Endometrial microvascular endothelial cells (primary cell): ENCODE data around the gene CAMSAP2. TPM values are rescaled to one million over a fixed set of nuclear protein-coding genes. Genes with fewer than 3 reads are reported as not detected.
"Not testable (repeated sequence)": the region's sequence is repeated elsewhere in the genome, so short reads cannot be mapped to it uniquely, and the experiment has no call there.

Experiments used
- in situ Hi-C: cut with HindIII; loops from 2 replicates; pipeline ENCODE4 v1.10.0; 2017; ENCODE audit warnings: low sequenced_read_pairs, low pct_unique_long_range_greater_than_20kb; ENCODE audit errors: inconsistent ontology term
- total RNA-seq: library from RNA; depleted of rRNA; stranded (reverse); fragments of >200 nt; gene quantifications from one replicate; pipeline ENCODE4 v1.2.3, GENCODE V29; 2015; ENCODE audit errors: inconsistent ontology term

CAMSAP2 gene
- total RNA-seq, 1 donor from 2014 or later, result 20.3 TPM

GRCh38 chr1:200775850-200776249 is 37.2 kb downstream of the CAMSAP2 start:
- in situ Hi-C loops, result no loop called here

GRCh38 chr1:200776949-200777348 is 38.3 kb downstream of the CAMSAP2 start:
- in situ Hi-C loops, result no loop called here

GRCh38 chr1:200778766-200779165 is 40.1 kb downstream of the CAMSAP2 start:
- in situ Hi-C loops, result no loop called here

GRCh38 chr1:200779326-200779725 is 40.6 kb downstream of the CAMSAP2 start:
- in situ Hi-C loops, result no loop called here

- in situ Hi-C loops, result no loop called here
Measured at GRCh38 chr1:200780545-200781369, 42.1 kb downstream of the CAMSAP2 start.

- in situ Hi-C loops, result no loop called here
Measured at GRCh38 chr1:200783926-200784325, 45.2 kb downstream of the CAMSAP2 start.

- in situ Hi-C loops, result no loop called here
Measured at GRCh38 chr1:200784576-200784975, 45.9 kb downstream of the CAMSAP2 start.

- in situ Hi-C loops, result no loop called here
Measured at GRCh38 chr1:200786788-200787187, 48.1 kb downstream of the CAMSAP2 start.

GRCh38 chr1:200787896-200788387 is 49.2 kb downstream of the CAMSAP2 start:
- in situ Hi-C loops, result no loop called here

GRCh38 chr1:200791012-200791411 is 52.3 kb downstream of the CAMSAP2 start:
- in situ Hi-C loops, result not testable (repeated sequence)

GRCh38 chr1:200793677-200794076 is 55.0 kb downstream of the CAMSAP2 start:
- in situ Hi-C loops, result no loop called here

- in situ Hi-C loops, result no loop called here
Measured at GRCh38 chr1:200794506-200795065, 55.9 kb downstream of the CAMSAP2 start.

- in situ Hi-C loops, result no loop called here
Measured at GRCh38 chr1:200795156-200795555, 56.5 kb downstream of the CAMSAP2 start.

- in situ Hi-C loops, result no loop called here
Measured at GRCh38 chr1:200802042-200802441, 63.3 kb downstream of the CAMSAP2 start.

- in situ Hi-C loops, result no loop called here
Measured at GRCh38 chr1:200802865-200803512, 64.3 kb downstream of the CAMSAP2 start.

GRCh38 chr1:200805719-200806118 is 67.0 kb downstream of the CAMSAP2 start:
- in situ Hi-C loops, result no loop called here

- in situ Hi-C loops, result no loop called here
Measured at GRCh38 chr1:200808846-200809245, 70.2 kb downstream of the CAMSAP2 start.

- in situ Hi-C loops, result no loop called here
Measured at GRCh38 chr1:200811704-200812103, 73.0 kb downstream of the CAMSAP2 start.

- in situ Hi-C loops, result not testable (repeated sequence)
Measured at GRCh38 chr1:200816624-200817224, 78.0 kb downstream of the CAMSAP2 start.
